ENCODE measurements around the gene U2SURP.

- TF ChIP-seq CTCF (conservative IDR thresholded peaks at IDR 0.05 in 1 of 2, IDR thresholded peaks at IDR 0.05 in 1 of 2; ENCODE audit: extremely low read depth in 1 of 2, insufficient read depth in 1 of 2, low read depth in 1 of 2, low read length in 2 of 2): no peak
- TF ChIP-seq EZH2 (IDR thresholded peaks at IDR 0.05; ENCODE audit: borderline replicate concordance, low read length): no peak
Observed at GRCh38 chr3:143045639-143046038, 44.3 kb downstream of the U2SURP start.
